Measurements from ENCODE around the gene NGFR. TPM values are rescaled to one million over a fixed set of nuclear protein-coding genes. Genes with fewer than 3 reads are reported as not detected.

Gene NGFR
- total and polyA plus RNA-seq, 9 of the 15 experiments (the other 6 are each of a cell fraction or from before 2014, with no cell fraction given) = 0.07 to 0.23 (median 0.13) TPM; not detected in 4

- TF ChIP-seq ELF4 (CRISPR knock-in tag; IDR thresholded peaks at IDR 0.05) = no peak
- TF ChIP-seq POLR2G (IDR thresholded peaks at IDR 0.05; ENCODE audit: low read depth, low read length) = peak; percentile 58
- TF ChIP-seq NR2C2 (CRISPR knock-in tag; IDR thresholded peaks at IDR 0.05) = no peak
- TF ChIP-seq NR2C2 (tag; IDR thresholded peaks at IDR 0.05) = peak; percentile 96
- TF ChIP-seq KLF16 (IDR thresholded peaks at IDR 0.05) = no peak
- no peak for TF ChIP-seq ZNF449 (CRISPR knock-in tag; IDR thresholded peaks at IDR 0.05)
- TF ChIP-seq PCBP1 (IDR thresholded peaks at IDR 0.05; ENCODE audit: low read depth, low read length, poor library complexity, severe bottlenecking) = no peak
- TF ChIP-seq BCOR (IDR thresholded peaks at IDR 0.05) = no peak
- no peak for TF ChIP-seq SMC3 (conservative IDR thresholded peaks at IDR 0.05; ENCODE audit: insufficient read depth, low read depth, low read length)
- no peak for TF ChIP-seq TOE1 (IDR thresholded peaks at IDR 0.05; ENCODE audit: borderline replicate concordance)
- TF ChIP-seq TOE1 (CRISPR knock-in tag; IDR thresholded peaks at IDR 0.05; ENCODE audit: borderline replicate concordance, low read depth) = no peak
- 0 out of 2 replicates have a peak, but pooled peaks have one; percentile 30 for TF ChIP-seq SMARCE1 (IDR thresholded peaks at IDR 0.05)
- no peak for TF ChIP-seq KLF1 (tag; IDR thresholded peaks at IDR 0.05)
- TF ChIP-seq MCM3 (IDR thresholded peaks at IDR 0.05) = no peak
- peak; percentile 45; the same call in 1 of the 2 replicates for TF ChIP-seq CREM (IDR thresholded peaks at IDR 0.05; ENCODE audit: low read depth)
- no peak for TF ChIP-seq SIX5 (IDR thresholded peaks at IDR 0.05; ENCODE audit: borderline replicate concordance in 1 of 2, insufficient read depth in 1 of 2, low read depth in 1 of 2, low read length in 2 of 2)
- TF ChIP-seq ZC3H8 (IDR thresholded peaks at IDR 0.05) = no peak
- no peak for TF ChIP-seq ZBTB43 (CRISPR knock-in tag; IDR thresholded peaks at IDR 0.05)
- no peak for TF ChIP-seq ZNF696 (CRISPR knock-in tag; conservative IDR thresholded peaks at IDR 0.05)
- no peak for TF ChIP-seq ZBTB33 (CRISPR knock-in tag; IDR thresholded peaks at IDR 0.05)
- TF ChIP-seq ZNF717 (CRISPR knock-in tag; IDR thresholded peaks at IDR 0.05) = no peak
- no peak for TF ChIP-seq ZNF311 (CRISPR knock-in tag; IDR thresholded peaks at IDR 0.05)
- TF ChIP-seq RBM25 (IDR thresholded peaks at IDR 0.05; ENCODE audit: low read depth, low read length, severe bottlenecking) = no peak
- no peak for TF ChIP-seq ZNF280B (CRISPR knock-in tag; IDR thresholded peaks at IDR 0.05)
- TF ChIP-seq GTF2F1 (IDR thresholded peaks at IDR 0.05; ENCODE audit: low read depth, low read length) = no peak
- no peak for TF ChIP-seq CBX5 (IDR thresholded peaks at IDR 0.05; ENCODE audit: borderline replicate concordance, low read depth)
Measured at GRCh38 chr17:49515196-49515770, 20.2 kb downstream of the NGFR start (continued).
